ENCODE measurements around the gene SNED1. TPM values are rescaled to one million over a fixed set of nuclear protein-coding genes. Genes with fewer than 3 reads are reported as not detected.

The SNED1 gene
- total RNA-seq, 2 experiments from 2014 or later = 2.8 to 13.6 TPM

- no peak overlapping the region for H3K27ac ChIP-seq (ENCODE audit: low read depth, low read length, poor library complexity, severe bottlenecking)
- H3K9me3 ChIP-seq (ENCODE audit: low read length) = no peaks in the 10 kb centered on the region
- H3K4me1 ChIP-seq (ENCODE audit: insufficient read depth, low read length, poor library complexity, severe bottlenecking) = peaks cover 12% of the 10 kb centered on the region
- no peaks in the 10 kb centered on the region for H3K9me2 ChIP-seq (ENCODE audit: insufficient read depth, low read length)
- H2AFZ ChIP-seq (ENCODE audit: low read length) = no peak overlapping the region
- no peaks in the 10 kb centered on the region for H4K20me1 ChIP-seq (ENCODE audit: insufficient read depth, low read length)
- CTCF ChIA-PET (ENCODE audit: unreplicated experiment) = no interaction called here
- TF ChIP-seq EZH2phosphoT487 (IDR thresholded peaks at IDR 0.05; ENCODE audit: borderline replicate concordance, low read depth, low read length) (no peak), CTCF (conservative IDR thresholded peaks at IDR 0.05; ENCODE audit: low read length) (no peak)
- intact Hi-C loops (cut with micrococcal nuclease; ENCODE audit: unreplicated experiment) = no loop called here
- BruUV-seq (replicated peaks) = no TSS peak
- H3K4me2 ChIP-seq (ENCODE audit: low read length) = no peak overlapping the region
- DNase-seq (ENCODE audit: low spot score) = no peak
- POLR2A ChIA-PET = no interaction called here
- no peaks in the 10 kb centered on the region for H3K36me3 ChIP-seq (ENCODE audit: insufficient read depth, low read length)
- H3K4me3 ChIP-seq (ENCODE audit: low read depth, low read length, poor library complexity, severe bottlenecking) = no peak overlapping the region
- no peaks in the 10 kb centered on the region for H3K79me2 ChIP-seq (ENCODE audit: insufficient read depth, low read depth, low read length)
Observed at GRCh38 chr2:240991378-240992263, 6.8 kb upstream of the SNED1 start.

DNA sequence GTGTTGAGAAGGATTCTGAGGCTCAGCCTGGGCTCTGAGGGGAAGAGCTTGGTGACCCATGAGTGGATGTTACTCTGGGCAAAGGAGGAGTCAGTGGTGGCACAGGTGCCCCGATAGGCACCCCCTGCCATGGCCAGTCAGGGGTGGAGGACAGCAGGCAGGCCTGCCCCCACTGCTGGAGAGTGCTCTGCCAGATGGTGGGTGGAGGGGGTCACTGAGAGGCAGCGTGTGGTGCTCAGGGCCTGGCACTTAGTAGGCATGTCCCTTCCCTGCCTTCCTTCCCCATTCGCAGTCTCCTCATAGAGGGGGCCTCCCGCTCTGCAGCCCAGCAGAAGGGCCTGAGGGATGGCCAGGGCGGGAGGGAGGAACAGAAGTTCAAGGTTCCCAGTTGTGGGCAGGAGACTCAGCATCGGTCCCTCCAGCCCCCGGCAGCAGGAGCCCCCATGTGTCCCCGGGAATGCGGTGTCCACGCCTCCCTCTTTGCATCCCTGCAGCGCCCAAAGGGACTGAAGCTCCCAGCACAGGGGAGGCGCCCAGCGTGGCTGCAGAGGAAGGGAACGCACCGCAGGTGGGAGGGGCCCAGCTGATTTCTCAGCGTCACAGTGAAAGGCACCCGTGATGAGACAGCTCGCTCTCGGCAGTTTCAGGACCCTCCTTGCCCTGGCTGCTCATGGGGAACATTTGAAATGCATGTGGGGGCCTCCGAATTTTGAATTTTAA is 5.7 kb upstream of the SNED1 start:
- intact Hi-C loops (cut with micrococcal nuclease; ENCODE audit: unreplicated experiment) = no loop called here
- no peak overlapping the region for H3K4me3 ChIP-seq (ENCODE audit: low read depth, low read length, poor library complexity, severe bottlenecking)
- no TSS peak for BruUV-seq (replicated peaks)
- DNase-seq (ENCODE audit: low spot score) = no peak
- POLR2A ChIA-PET = no interaction called here
- no peaks in the 10 kb centered on the region for H4K20me1 ChIP-seq (ENCODE audit: insufficient read depth, low read length)
- TF ChIP-seq EZH2phosphoT487 (IDR thresholded peaks at IDR 0.05; ENCODE audit: borderline replicate concordance, low read depth, low read length) (no peak), CTCF (conservative IDR thresholded peaks at IDR 0.05; ENCODE audit: low read length) (no peak)
- H3K79me2 ChIP-seq (ENCODE audit: insufficient read depth, low read depth, low read length) = no peaks in the 10 kb centered on the region
- H3K9me2 ChIP-seq (ENCODE audit: insufficient read depth, low read length) = no peaks in the 10 kb centered on the region
- CTCF ChIA-PET (ENCODE audit: unreplicated experiment) = no interaction called here
- no peak overlapping the region for H3K4me2 ChIP-seq (ENCODE audit: low read length)
- H2AFZ ChIP-seq (ENCODE audit: low read length) = no peak overlapping the region
- no peaks in the 10 kb centered on the region for H3K36me3 ChIP-seq (ENCODE audit: insufficient read depth, low read length)
- H3K27ac ChIP-seq (ENCODE audit: low read depth, low read length, poor library complexity, severe bottlenecking) = no peak overlapping the region
- H3K9me3 ChIP-seq (ENCODE audit: low read length) = no peaks in the 10 kb centered on the region
- H3K4me1 ChIP-seq (ENCODE audit: insufficient read depth, low read length, poor library complexity, severe bottlenecking) = peaks cover 1% of the 10 kb centered on the region

Measured in OCI-LY7 (cell line).